GM21360 (cell line): ENCODE data around the gene SLC16A4.
"Not testable (repeated sequence)": the region's sequence is repeated elsewhere in the genome, so short reads cannot be mapped to it uniquely, and the experiment has no call there.

Experiments used
- ATAC-seq: cut with Tn5 transposase; IDR thresholded peaks from one replicate; pipeline ENCODE4 v1.9.1; 2021; ENCODE audit warnings: mild to moderate bottlenecking, moderate library complexity; ENCODE audit not compliant: unreplicated experiment

SLC16A4 gene

GRCh38 chr1:110390692-110391245 lies at the start of gene SLC16A4:
TSS of gene SLC16A4 (minus strand) at chr1:110391026. CDS start at chr1:110389323, 1,703 bp downstream.
- no peak for ATAC-seq

GRCh38 chr1:110439873-110440272 lies 49.0 kb upstream of the SLC16A4 start:
- not testable (repeated sequence) for ATAC-seq

- ATAC-seq, result no peak
These were observed 48.1 kb upstream of the SLC16A4 start for GRCh38 chr1:110438893-110439292.

DNA sequence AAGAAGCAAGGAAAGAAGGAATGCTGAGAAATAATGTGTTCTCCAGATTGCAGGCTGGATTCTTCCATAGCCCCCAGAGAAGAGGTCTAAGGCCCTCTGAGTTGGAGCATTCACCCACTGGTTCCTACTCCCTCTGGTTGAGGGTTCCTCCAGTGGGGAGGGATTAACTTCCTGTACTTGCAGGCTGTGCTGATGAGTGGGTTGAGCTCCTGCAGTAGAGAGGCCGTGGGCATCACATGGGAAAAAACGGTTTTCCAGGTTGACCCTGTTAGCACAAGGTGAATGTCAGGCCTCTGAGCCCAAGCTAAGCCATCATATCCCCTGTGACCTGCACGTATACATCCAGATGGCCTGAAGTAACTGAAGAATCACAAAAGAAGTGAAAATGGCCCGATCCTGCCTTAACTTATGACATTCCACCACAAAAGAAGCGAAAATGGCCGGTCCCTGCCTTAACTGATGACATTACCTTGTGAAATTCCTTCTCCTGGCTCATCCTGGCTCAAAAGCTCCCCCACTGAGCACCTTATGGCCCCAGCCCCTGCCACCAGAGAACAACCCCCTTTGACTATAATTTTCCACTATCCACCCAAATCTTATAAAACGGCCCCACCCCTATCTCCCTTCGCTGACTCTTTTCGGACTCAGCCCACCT lies 46.9 kb upstream of the SLC16A4 start:
- ATAC-seq, result not testable (repeated sequence)

DNA sequence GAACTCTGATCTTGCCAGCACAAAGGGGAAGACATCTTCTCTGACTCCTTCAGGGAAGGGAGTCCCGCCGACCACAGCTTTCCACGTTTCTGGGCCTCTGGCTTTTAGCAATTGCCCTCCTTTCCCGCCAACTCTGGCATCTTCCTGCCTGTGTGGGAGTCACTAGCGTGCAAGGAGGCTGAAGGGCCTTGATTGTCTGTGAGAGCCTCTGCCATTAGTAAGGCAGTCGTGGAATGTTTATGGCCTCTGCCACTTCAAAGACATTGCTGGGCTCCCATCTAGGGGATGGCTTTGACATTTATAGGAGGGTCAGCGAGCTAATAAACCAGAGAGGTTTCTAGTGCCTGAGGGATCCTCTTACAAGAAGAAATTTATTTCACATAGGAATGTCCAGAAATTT lies 45.8 kb upstream of the SLC16A4 start:
- no peak for ATAC-seq

- ATAC-seq, result no peak
These were observed 44.1 kb upstream of the SLC16A4 start for GRCh38 chr1:110434946-110435345.

GRCh38 chr1:110433803-110434202 lies 43.0 kb upstream of the SLC16A4 start:
- ATAC-seq, result no peak

DNA sequence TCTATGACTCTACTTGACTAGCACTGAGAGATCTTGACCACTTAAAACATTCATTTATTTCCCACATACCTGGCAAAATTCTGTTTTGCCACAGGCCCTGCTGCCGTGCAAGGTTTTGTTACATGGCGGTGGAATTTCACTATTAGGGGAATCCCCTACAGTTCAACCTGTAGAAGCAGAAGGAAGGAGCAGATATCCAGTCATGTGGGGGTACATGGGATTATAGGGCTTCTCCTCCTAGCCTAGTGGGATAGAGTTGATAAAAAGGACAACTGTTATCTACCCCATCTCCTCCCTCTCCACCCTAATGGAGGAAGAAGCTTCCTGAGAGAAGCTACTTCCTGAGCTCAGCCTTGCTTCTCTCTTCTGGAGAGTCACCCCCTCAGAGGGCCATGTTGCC lies 42.4 kb upstream of the SLC16A4 start:
- ATAC-seq, result no peak

DNA sequence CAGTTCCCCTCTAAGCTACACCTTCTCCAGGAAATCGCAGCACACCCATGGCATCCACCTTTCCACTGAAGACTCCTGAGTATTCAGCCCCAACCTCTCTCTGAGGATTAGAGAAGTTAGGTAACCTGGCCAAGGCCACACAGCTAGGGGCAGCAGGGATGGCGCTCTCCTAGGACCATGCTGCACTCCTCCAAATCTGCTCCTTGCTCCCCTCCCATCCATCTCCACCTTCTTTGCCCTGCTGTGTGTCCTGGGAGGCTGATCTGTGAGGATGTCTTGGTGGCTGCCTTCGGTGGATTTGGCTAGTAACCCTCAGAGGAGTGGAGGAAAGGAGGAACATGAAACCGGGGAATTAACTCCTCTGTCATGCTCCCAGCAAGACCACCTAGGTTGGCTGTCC lies 40.1 kb upstream of the SLC16A4 start:
- ATAC-seq, result no peak

DNA sequence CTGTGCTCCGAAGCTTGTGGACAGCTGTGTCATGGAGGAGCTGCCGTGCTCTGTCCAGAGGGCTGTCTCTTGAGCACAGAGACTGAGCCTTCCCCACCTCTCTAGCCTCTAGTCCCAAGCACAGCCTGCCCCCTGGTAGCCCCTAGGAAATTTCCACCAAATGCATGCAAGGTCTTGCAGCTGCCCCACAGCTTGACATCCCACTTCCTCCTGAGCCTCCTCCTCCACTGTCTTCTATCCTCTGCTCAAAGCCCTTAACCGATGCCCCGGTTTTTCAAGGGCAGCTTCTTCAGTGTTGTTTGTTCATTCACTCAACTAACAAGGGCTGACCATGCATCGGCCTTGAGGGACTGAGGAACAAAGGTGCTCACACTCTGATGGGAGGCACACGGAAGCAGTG lies 39.5 kb upstream of the SLC16A4 start:
- no peak for ATAC-seq

DNA sequence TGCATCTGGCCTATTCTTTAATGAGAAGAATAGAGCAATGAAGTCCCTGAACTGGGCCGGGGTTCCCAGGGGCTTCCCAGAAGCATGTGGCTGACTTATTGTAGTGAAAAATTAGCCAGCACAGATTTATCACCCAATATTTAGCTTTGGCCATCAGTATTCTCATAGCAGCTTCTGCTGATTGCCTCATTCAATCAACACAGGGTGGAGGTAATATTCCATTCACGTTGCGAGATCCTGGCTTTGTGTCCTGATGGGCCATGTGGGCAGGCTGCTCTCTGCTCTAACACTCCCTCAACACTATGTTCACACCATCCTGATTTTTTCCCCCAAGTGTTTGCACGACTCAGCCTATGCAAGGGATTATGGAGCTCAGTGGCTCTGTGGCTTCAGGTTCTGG lies 38.1 kb upstream of the SLC16A4 start:
- ATAC-seq, result no peak

- no peak for ATAC-seq
These were observed 36.0 kb upstream of the SLC16A4 start for GRCh38 chr1:110426854-110427253.

GRCh38 chr1:110425612-110426152 lies 34.9 kb upstream of the SLC16A4 start:
- ATAC-seq, result no peak

GRCh38 chr1:110424699-110425611 lies 34.1 kb upstream of the SLC16A4 start:
- ATAC-seq, result no peak

- no peak for ATAC-seq
These were observed 30.3 kb upstream of the SLC16A4 start for GRCh38 chr1:110420874-110421793.

DNA sequence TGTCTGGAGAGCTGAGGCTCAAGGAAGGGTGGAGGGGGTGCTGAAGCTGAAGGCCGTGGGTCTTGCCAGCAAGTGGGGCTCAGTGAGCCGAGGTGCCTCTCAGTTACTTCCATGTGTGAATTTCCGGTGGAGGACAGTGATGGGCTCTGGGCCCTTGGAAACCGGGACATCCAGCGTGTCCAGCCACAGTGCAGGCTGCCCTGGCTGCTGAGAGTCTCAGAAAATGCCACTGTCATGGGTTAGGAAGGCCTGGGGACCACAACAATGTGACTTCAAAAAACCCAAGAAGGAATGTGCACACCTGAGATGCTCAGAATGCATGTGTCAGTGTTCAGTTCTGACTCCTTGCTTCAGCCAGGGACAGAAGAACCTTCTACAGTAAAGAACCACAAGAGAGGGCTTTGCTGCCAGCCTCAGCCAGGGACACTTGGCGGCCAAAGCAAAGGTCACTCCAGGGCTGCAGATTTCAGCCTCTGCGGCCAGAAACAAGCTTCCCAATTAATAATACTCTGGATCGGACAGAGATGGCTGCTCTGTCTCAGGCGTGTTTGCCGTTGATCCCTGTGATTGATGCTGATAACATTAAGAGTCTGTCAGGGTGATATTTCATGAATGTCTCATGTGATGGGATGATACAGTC lies 29.3 kb upstream of the SLC16A4 start:
- ATAC-seq, result no peak

GRCh38 chr1:110418729-110419128 lies 27.9 kb upstream of the SLC16A4 start:
- no peak for ATAC-seq

DNA sequence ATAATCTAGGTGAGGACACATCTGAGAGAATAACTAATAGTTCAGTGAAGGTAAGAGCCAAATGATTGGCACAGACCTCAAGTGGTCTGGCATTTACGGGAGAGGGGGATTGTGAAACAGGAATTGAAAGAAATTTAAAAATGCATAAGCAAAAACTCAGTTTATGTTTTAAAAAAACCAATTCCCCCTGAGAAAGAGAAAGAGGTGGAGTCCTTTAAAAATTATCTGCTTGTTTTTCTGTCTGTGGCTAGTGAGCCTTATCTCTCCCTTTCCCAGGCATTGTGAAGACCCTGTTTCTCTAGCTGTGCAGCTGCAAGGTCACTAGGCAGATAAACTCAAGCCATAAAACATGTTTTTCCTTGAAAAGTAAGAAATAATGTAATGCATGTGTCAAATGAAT lies 22.2 kb upstream of the SLC16A4 start:
- not testable (repeated sequence) for ATAC-seq

- no peak for ATAC-seq
These were observed 21.8 kb upstream of the SLC16A4 start for GRCh38 chr1:110412576-110412975.

DNA sequence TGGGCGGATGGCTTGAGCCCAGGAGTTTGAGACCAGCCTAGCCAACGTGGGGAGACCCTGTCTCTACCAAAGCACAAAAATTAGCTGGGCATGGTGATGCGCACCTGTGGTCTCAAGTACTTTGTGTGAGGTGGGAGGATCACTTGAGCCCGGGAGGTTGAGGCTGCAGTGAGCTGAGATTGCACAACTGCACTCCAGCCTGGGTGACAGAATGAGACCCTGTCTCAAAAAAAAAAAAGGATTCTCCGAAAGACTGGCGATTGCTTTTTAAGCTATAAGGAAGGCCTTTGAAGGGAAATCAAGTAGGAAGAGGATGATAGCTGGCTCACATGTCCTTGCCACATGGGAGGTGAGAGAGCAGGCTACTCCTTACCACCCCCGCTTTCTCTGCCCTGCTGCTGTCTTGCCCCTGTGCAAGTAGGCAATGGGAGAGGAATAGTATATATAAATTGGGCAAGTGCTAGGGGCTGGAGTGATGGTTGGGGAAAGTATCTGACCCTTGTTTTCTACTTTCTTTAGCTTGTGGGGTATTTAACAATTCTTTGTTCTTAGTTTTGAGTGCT lies 20.4 kb upstream of the SLC16A4 start:
- ATAC-seq, result no peak
